Measurements from ENCODE around the gene CD300LB.

DNA sequence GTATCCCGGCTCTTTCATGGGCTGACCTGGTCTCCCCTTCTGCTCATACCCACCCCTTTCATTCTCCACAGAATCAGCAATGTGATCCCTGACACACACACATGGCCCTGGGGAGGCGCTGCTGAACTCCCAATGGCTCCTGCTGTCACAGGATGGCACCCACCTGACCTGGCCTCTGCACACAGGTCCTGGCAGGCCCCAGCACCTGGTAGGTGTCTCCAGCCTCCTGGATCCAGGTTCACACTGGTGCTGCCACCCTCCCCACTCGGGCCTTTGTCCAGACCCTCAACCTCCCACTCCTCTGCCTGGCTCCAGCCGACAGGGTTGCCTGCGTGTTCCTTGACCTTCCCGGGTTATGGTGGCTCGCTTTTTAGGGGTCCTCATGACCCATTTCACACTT is 16.0 kb upstream of the CD300LB start:
- TF ChIP-seq, protein P1, sequence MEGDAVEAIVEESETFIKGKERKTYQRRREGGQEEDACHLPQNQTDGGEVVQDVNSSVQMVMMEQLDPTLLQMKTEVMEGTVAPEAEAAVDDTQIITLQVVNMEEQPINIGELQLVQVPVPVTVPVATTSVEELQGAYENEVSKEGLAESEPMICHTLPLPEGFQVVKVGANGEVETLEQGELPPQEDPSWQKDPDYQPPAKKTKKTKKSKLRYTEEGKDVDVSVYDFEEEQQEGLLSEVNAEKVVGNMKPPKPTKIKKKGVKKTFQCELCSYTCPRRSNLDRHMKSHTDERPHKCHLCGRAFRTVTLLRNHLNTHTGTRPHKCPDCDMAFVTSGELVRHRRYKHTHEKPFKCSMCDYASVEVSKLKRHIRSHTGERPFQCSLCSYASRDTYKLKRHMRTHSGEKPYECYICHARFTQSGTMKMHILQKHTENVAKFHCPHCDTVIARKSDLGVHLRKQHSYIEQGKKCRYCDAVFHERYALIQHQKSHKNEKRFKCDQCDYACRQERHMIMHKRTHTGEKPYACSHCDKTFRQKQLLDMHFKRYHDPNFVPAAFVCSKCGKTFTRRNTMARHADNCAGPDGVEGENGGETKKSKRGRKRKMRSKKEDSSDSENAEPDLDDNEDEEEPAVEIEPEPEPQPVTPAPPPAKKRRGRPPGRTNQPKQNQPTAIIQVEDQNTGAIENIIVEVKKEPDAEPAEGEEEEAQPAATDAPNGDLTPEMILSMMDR (IDR thresholded peaks at IDR 0.05): no peak
- TF ChIP-seq POLR2A (IDR thresholded peaks at IDR 0.05): no peak

Data from testis (tissue), 2 donors.